PC-3 (cell line): ENCODE measurements around the gene SLC36A3. TPM values are rescaled to one million over a fixed set of nuclear protein-coding genes. Genes with fewer than 3 reads are reported as not detected.
A peak's percentile ranks its signal among the peaks of the same experiment; 100 is the strongest.

ENCODE experiments used
- ATAC-seq: fragments of 200-7000 bp; cut with Tn5 transposase; 2 replicates; pipeline ENCODE4 v1.9.1; 2020; ENCODE audit warnings: mild to moderate bottlenecking, moderate library complexity
- BruUV-seq: library from RNA; stranded (reverse); fragments of 400-500 nt; replicated peaks from 2 replicates; lab custom pipeline; 2021; lab: Mats Ljungman, UMichigan
- CTCF ChIA-PET: fragments of 300-600 bp; sonication (Branson Sonifier 250); formaldehyde crosslinking; loops from one replicate; lab custom pipeline; 2022; ENCODE audit warnings: antibody characterized with exemption; lab: Charles Lee
- POLR2A ChIA-PET: fragments of 300-600 bp; sonication (Branson Sonifier 250); formaldehyde crosslinking; loops from one replicate; lab custom pipeline; 2022; ENCODE audit warnings: antibody characterized with exemption; ENCODE audit not compliant: unreplicated experiment; lab: Charles Lee
- DNase-seq: peaks from one replicate; pipeline ENCODE4 v3.0.0-alpha.2; 2015
- H2AFZ ChIP-seq: fragments of 300-600 bp; sonication (generic); 2 replicates; pipeline ENCODE4 v1.6.0; 2016; ENCODE audit warnings: antibody characterized with exemption, low read length
- H3F3A ChIP-seq: fragments of 300-600 bp; sonication (generic); one replicate; pipeline ENCODE4 v1.6.0; 2017; ENCODE audit warnings: antibody characterized with exemption, low read length, control low read depth, mild to moderate bottlenecking; ENCODE audit not compliant: unreplicated experiment
- H3K27ac ChIP-seq: fragments of 300-600 bp; sonication (generic); 2 replicates; pipeline ENCODE4 v1.5.1; 2016; ENCODE audit warnings: mild to moderate bottlenecking, low read length
- H3K27me3 ChIP-seq: fragments of 300-600 bp; sonication (generic); 2 replicates; pipeline ENCODE4 v1.6.1; 2016; ENCODE audit warnings: low read length, mixed read lengths
- H3K36me3 ChIP-seq: fragments of 300-600 bp; sonication (generic); 2 replicates; pipeline ENCODE4 v1.6.1; 2016; ENCODE audit warnings: low read depth, mixed run types, low read length, mixed read lengths
- H3K4me1 ChIP-seq: fragments of 300-600 bp; sonication (generic); 2 replicates; pipeline ENCODE4 v1.5.1; 2016; ENCODE audit warnings: low read length; ENCODE audit not compliant: insufficient read depth
- H3K4me2 ChIP-seq: fragments of 300-600 bp; sonication (generic); 2 replicates; pipeline ENCODE4 v1.6.0; 2016; ENCODE audit warnings: low read length
- H3K4me3 ChIP-seq: fragments of 300-600 bp; sonication (generic); 2 replicates; pipeline ENCODE4 v1.5.1; 2016; ENCODE audit warnings: mild to moderate bottlenecking, low read length, mixed read lengths
- H3K79me2 ChIP-seq: fragments of 300-600 bp; sonication (generic); 2 replicates; pipeline ENCODE4 v1.6.1; 2017; ENCODE audit warnings: low read length, mixed read lengths
- H3K9ac ChIP-seq: fragments of 300-600 bp; sonication (generic); 2 replicates; pipeline ENCODE4 v1.6.0; 2016; ENCODE audit warnings: mild to moderate bottlenecking, low read length
- H3K9me2 ChIP-seq: fragments of 300-600 bp; sonication (generic); replicated peaks from 2 replicates; pipeline ENCODE4 v1.6.1; 2016; ENCODE audit warnings: mixed run types, low read length, mixed read lengths
- H3K9me3 ChIP-seq: fragments of 300-600 bp; sonication (generic); 2 replicates; pipeline ENCODE4 v1.6.1; 2016; ENCODE audit warnings: low read length, mixed read lengths
- H4K20me1 ChIP-seq: fragments of 300-600 bp; sonication (generic); 2 replicates; pipeline ENCODE4 v1.6.1; 2016; ENCODE audit warnings: low read length, mixed read lengths
- EZH2 ChIP-seq: fragments of 300-600 bp; sonication (generic); IDR thresholded peaks from one replicate; pipeline ENCODE4 v1.6.1; 2017; ENCODE audit warnings: antibody characterized with exemption, mild to moderate bottlenecking, low read length; ENCODE audit not compliant: unreplicated experiment
- EZH2phosphoT487 ChIP-seq: fragments of 300-600 bp; sonication (generic); IDR thresholded peaks from 2 replicates; pipeline ENCODE4 v1.6.1; 2018; ENCODE audit warnings: mild to moderate bottlenecking, antibody characterized with exemption, low read length, borderline replicate concordance
- intact Hi-C: fragments of 100-400 bp; cut with micrococcal nuclease; formaldehyde crosslinking; loops from 2 replicates; pipeline ENCODE4 v1.9.0; 2023
- total RNA-seq: library from RNA; depleted of rRNA; stranded (reverse); fragments of >200 nt; gene quantifications from 2 replicates; pipeline ENCODE4 v1.2.3, GENCODE V29; 2014
- TF ChIP-seq, protein P1 (sequence below): fragments of 300-600 bp; sonication (generic); conservative IDR thresholded peaks from 2 replicates; pipeline ENCODE4 v1.5.1; 2017; ENCODE audit warnings: antibody characterized with exemption, low read depth, mild to moderate bottlenecking, low read length

SLC36A3 gene
- total RNA-seq, 1 experiment from 2014 or later = not detected

DNA sequence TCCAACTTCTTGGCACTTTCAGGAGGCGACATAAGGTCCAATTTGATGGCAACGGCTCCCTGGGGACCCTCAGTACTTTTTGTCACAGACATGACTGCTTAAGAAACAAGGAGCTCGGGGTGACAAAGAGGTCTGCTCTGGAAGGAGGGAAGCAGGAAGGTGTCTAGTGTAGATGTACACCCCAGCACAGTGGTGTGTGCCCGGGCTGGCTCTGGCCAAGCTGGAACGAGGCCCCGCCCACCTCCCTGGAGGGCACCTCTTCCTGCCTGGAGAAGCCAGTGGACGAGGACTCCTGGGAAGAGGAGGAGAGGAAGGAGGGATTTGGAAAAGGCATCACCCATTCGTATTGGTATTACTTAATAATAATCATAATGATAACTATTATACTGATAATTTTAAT lies 43.8 kb upstream of the SLC36A3 start, which contains the start of gene SLC36A2:
Gene SLC36A2, minus strand, starts transcription at position 191 of the 400 bp plus-strand sequence. Its CDS starts 99 bp downstream, at position 92.
- ATAC-seq (no peak), DNase-seq (no peak)
- no peak within 1 kb of the TSS for H2AFZ ChIP-seq
- H3K27me3 ChIP-seq = peaks cover 28% of the 10 kb centered on the region
- H3K36me3 ChIP-seq = no peaks in the 10 kb centered on the region
- ChIA-PET CTCF (no interaction called here), POLR2A (no interaction called here)
- no peak within 1 kb of the TSS for H3K4me3 ChIP-seq
- no TSS peak for BruUV-seq
- no peaks in the 10 kb centered on the region for H3K9me2 ChIP-seq
- H3F3A ChIP-seq = no peaks in the 10 kb centered on the region
- H3K9me3 ChIP-seq = no peaks in the 10 kb centered on the region
- H3K79me2 ChIP-seq = no peaks in the 10 kb centered on the region
- H3K9ac ChIP-seq = no peak within 1 kb of the TSS
- H3K4me1 ChIP-seq = peaks cover 9% of the 10 kb centered on the region
- no peaks in the 10 kb centered on the region for H4K20me1 ChIP-seq
- no peak within 1 kb of the TSS for H3K4me2 ChIP-seq
- intact Hi-C loops = no loop called here
- TF ChIP-seq, protein P1, sequence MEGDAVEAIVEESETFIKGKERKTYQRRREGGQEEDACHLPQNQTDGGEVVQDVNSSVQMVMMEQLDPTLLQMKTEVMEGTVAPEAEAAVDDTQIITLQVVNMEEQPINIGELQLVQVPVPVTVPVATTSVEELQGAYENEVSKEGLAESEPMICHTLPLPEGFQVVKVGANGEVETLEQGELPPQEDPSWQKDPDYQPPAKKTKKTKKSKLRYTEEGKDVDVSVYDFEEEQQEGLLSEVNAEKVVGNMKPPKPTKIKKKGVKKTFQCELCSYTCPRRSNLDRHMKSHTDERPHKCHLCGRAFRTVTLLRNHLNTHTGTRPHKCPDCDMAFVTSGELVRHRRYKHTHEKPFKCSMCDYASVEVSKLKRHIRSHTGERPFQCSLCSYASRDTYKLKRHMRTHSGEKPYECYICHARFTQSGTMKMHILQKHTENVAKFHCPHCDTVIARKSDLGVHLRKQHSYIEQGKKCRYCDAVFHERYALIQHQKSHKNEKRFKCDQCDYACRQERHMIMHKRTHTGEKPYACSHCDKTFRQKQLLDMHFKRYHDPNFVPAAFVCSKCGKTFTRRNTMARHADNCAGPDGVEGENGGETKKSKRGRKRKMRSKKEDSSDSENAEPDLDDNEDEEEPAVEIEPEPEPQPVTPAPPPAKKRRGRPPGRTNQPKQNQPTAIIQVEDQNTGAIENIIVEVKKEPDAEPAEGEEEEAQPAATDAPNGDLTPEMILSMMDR = no peak
- TF ChIP-seq EZH2phosphoT487 = no peak
- no peak for TF ChIP-seq EZH2
- H3K27ac ChIP-seq = no peak within 1 kb of the TSS

DNA sequence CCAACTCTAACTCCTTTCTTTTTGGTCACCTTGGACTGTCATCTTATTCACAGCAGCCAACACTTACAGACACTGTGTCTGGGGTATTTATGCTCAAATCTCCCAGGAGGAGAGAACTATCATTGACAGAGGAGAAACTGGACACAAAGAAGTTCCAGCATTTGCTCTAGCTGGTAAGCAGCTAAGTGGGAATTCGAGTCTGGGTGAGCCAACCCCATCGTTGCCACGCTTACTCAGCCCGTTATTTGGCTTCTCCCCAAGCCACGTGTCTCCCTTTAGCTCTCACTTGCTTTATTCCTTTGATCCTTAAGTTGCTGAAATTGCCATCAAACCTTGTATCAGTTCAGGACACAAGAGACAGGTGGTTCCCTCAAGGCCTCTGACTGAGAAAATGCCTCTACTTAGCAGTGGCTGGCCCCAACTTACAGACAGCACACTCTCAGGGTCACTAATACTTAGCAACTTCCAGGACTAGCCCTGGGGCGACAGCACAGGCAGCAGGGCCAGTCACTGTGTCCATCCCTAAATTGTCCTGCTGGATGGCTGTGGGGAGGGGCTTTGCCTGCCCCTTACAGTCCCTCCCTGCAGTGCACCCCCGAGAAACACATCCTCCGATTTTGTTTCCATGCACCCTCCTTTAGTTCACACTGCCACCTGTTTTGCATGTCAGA lies 42.4 kb upstream of the SLC36A3 start:
- no TSS peak for BruUV-seq
- Histone ChIP-seq H3K79me2 (no peaks in the 10 kb centered on the region), H3K4me1 (peaks cover 9% of the 10 kb centered on the region), H3K9me2 (no peaks in the 10 kb centered on the region), H3K9ac (no peak overlapping the region), H4K20me1 (no peaks in the 10 kb centered on the region), H3K27ac (no peak overlapping the region), H3F3A (no peaks in the 10 kb centered on the region), H3K36me3 (no peaks in the 10 kb centered on the region), H3K9me3 (no peaks in the 10 kb centered on the region), H2AFZ (no peak overlapping the region), H3K4me3 (no peak overlapping the region), H3K27me3 (peaks cover 42% of the 10 kb centered on the region), H3K4me2 (no peak overlapping the region)
- CTCF ChIA-PET = no interaction called here
- peak; percentile 16 for DNase-seq
- POLR2A ChIA-PET = no interaction called here
- peak; percentile 33 for ATAC-seq
- intact Hi-C loops = no loop called here
- TF ChIP-seq EZH2phosphoT487 (no peak), EZH2 (no peak)
- TF ChIP-seq, protein P1 = no peak

DNA sequence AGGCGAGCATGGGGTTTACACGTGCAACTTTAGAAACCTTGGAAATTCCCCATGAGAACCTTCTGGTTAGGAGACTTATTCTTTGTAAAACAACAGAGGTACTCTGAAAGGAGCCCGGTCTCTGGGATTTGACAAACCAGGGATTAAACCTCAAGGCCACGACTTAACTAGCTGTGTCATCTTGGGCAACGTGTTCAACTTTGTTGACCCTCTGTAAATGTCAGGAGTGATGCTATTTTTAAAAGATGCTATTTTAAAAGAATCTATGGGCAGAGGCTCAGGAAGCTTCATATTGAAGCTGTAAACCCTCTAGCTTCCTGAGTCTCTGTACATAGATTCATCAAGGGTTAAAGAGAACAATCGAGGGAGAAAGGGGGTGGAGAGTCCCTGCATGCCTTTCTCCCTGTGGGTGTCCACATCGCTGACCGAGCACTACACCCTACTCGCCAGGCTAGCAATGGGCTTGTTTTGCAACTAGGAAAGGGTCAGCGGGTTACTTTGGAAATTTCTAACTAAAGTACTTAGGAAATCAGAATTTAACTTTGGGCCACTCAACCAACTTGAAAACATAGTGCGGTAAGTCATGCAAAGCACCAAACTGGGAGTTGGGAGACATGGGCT lies 41.7 kb upstream of the SLC36A3 start:
- ChIA-PET CTCF (no interaction called here), POLR2A (no interaction called here)
- Histone ChIP-seq H3K4me3 (no peak overlapping the region), H4K20me1 (no peaks in the 10 kb centered on the region), H3F3A (no peaks in the 10 kb centered on the region), H3K27ac (no peak overlapping the region), H3K9me3 (no peaks in the 10 kb centered on the region), H3K9me2 (no peaks in the 10 kb centered on the region), H3K4me2 (no peak overlapping the region), H3K27me3 (peaks cover 48% of the 10 kb centered on the region), H2AFZ (no peak overlapping the region), H3K4me1 (peaks cover 9% of the 10 kb centered on the region), H3K9ac (no peak overlapping the region), H3K79me2 (no peaks in the 10 kb centered on the region), H3K36me3 (no peaks in the 10 kb centered on the region)
- DNase-seq (no peak), ATAC-seq (no peak)
- no TSS peak for BruUV-seq
- intact Hi-C loops = no loop called here
- TF ChIP-seq, protein P1 = no peak
- TF ChIP-seq EZH2 = no peak
- no peak for TF ChIP-seq EZH2phosphoT487
